PFSK-1 (cell line): ENCODE data around the gene THBD.

Experiments used
- FOXP2 ChIP-seq: optimal IDR thresholded peaks from 2 replicates; pipeline ENCODE3; 2011; ENCODE audit warnings: borderline replicate concordance, control low read depth, inconsistent platforms; ENCODE audit not compliant: insufficient read depth; ENCODE audit errors: extremely low read length, extremely low read depth
- POLR2AphosphoS5 ChIP-seq: IDR thresholded peaks from 2 replicates; pipeline ENCODE4 v1.6.1; 2012; ENCODE audit warnings: low read depth, mild to moderate bottlenecking, control low read depth, low read length, moderate library complexity
- REST ChIP-seq, 2 experiments: IDR thresholded peaks; 2 replicates each; pipeline versions ENCODE4 v1.6.1 to v1.8.0; 2011 to 2012; ENCODE audit warnings: low read depth in 2 of 2, low read length in 2 of 2, control low read depth in 1 of 2, inconsistent platforms in 1 of 2, mild to moderate bottlenecking in 1 of 2, moderate library complexity in 1 of 2; ENCODE audit not compliant: insufficient read depth in 1 of 2
- SIN3A ChIP-seq: IDR thresholded peaks from 2 replicates; pipeline ENCODE4 v1.6.1; 2012; ENCODE audit warnings: mild to moderate bottlenecking, low read length, moderate library complexity, borderline replicate concordance; ENCODE audit not compliant: insufficient read depth
- TAF1 ChIP-seq: IDR thresholded peaks from 2 replicates; pipeline ENCODE4 v1.6.1; 2012; ENCODE audit warnings: low read length, control low read depth, borderline replicate concordance; ENCODE audit not compliant: insufficient read depth

Gene THBD

GRCh38 chr20:23095499-23095898 lies 46.0 kb upstream of the THBD start:
- TF ChIP-seq POLR2AphosphoS5 (no peak), FOXP2 (no peak), REST (IDR thresholded peaks at IDR 0.05; ENCODE audit: insufficient read depth in 1 of 2, low read depth in 2 of 2, low read length in 2 of 2) (no peak), SIN3A (no peak), TAF1 (no peak)

GRCh38 chr20:23094927-23095326 lies 45.5 kb upstream of the THBD start:
- no peak for TF ChIP-seq SIN3A
- TF ChIP-seq TAF1: no peak
- no peak for TF ChIP-seq POLR2AphosphoS5
- no peak for TF ChIP-seq REST (IDR thresholded peaks at IDR 0.05; ENCODE audit: insufficient read depth in 1 of 2, low read depth in 2 of 2, low read length in 2 of 2)
- TF ChIP-seq FOXP2: no peak

- no peak for TF ChIP-seq FOXP2
- TF ChIP-seq REST (IDR thresholded peaks at IDR 0.05; ENCODE audit: insufficient read depth in 1 of 2, low read depth in 2 of 2, low read length in 2 of 2): no peak
- TF ChIP-seq POLR2AphosphoS5: no peak
- no peak for TF ChIP-seq TAF1
- TF ChIP-seq SIN3A: no peak
These were observed 44.9 kb upstream of the THBD start for GRCh38 chr20:23094213-23094896.

- TF ChIP-seq POLR2AphosphoS5: no peak
- TF ChIP-seq TAF1: no peak
- TF ChIP-seq FOXP2: no peak
- no peak for TF ChIP-seq REST (IDR thresholded peaks at IDR 0.05; ENCODE audit: insufficient read depth in 1 of 2, low read depth in 2 of 2, low read length in 2 of 2)
- no peak for TF ChIP-seq SIN3A
These were observed 44.1 kb upstream of the THBD start for GRCh38 chr20:23093613-23094012.
